RWPE2 (cell line): Measurements from ENCODE around the gene CCDC192.

Experiments
- ATAC-seq: fragments of 200-7000 bp; cut with Tn5 transposase; 3 replicates; pipeline ENCODE4 v1.9.1; 2021; ENCODE audit warnings: low read depth
- DNase-seq: peaks from one replicate; pipeline ENCODE4 v3.0.0-alpha.2; 2020; ENCODE audit warnings: low spot score
- H3K27ac ChIP-seq: fragments of 450-650 bp; 2 replicates; pipeline ENCODE4 v1.5.1; 2017; ENCODE audit warnings: mild to moderate bottlenecking; ENCODE audit not compliant: poor library complexity, severe bottlenecking
- H3K27me3 ChIP-seq: fragments of 250-450 bp; sonication (Bioruptor Pico); 2 replicates; pipeline ENCODE4 v1.5.1; 2021; ENCODE audit warnings: mild to moderate bottlenecking, moderate library complexity; ENCODE audit not compliant: insufficient read depth, poor library complexity, severe bottlenecking
- H3K36me3 ChIP-seq: fragments of 250-450 bp; sonication (Bioruptor Pico); 2 replicates; pipeline ENCODE4 v1.5.1; 2020; ENCODE audit warnings: low read depth, mild to moderate bottlenecking, moderate library complexity
- H3K4me1 ChIP-seq: fragments of 250-450 bp; sonication (Bioruptor Pico); 2 replicates; pipeline ENCODE4 v1.5.1; 2021; ENCODE audit warnings: mild to moderate bottlenecking, moderate library complexity; ENCODE audit not compliant: insufficient read depth, poor library complexity, severe bottlenecking
- H3K4me3 ChIP-seq: fragments of 250-450 bp; sonication (Bioruptor Pico); 2 replicates; pipeline ENCODE4 v1.5.1; 2021; ENCODE audit warnings: mild to moderate bottlenecking, moderate library complexity; ENCODE audit not compliant: severe bottlenecking
- H3K9me3 ChIP-seq: fragments of 250-450 bp; sonication (Bioruptor Pico); 2 replicates; pipeline ENCODE4 v1.5.1; 2021; ENCODE audit warnings: mild to moderate bottlenecking, moderate library complexity; ENCODE audit not compliant: severe bottlenecking
- CTCF ChIP-seq: fragments of 450-650 bp; IDR thresholded peaks from one replicate; pipeline ENCODE4 v1.5.1; 2017; ENCODE audit warnings: mild to moderate bottlenecking, moderate library complexity; ENCODE audit not compliant: poor library complexity, severe bottlenecking

CCDC192 gene

GRCh38 chr5:127959152-127959764, 256.1 kb downstream of the CCDC192 start:
- ATAC-seq = peak; percentile 91
- peak; percentile 96 for DNase-seq

GRCh38 chr5:127960270-127960691, 257.1 kb downstream of the CCDC192 start:
- Histone ChIP-seq H3K36me3 (no peaks in the 10 kb centered on the region), H3K9me3 (no peaks in the 10 kb centered on the region), H3K27ac (peak overlapping the region; percentile 52), H3K4me1 (peaks cover 29% of the 10 kb centered on the region), H3K27me3 (no peaks in the 10 kb centered on the region), H3K4me3 (no peak overlapping the region)
- no peak for DNase-seq
- TF ChIP-seq CTCF = no peak
- no peak for ATAC-seq

More at GRCh38 chr5:127959152-127959764, 256.1 kb downstream of the CCDC192 start:
- Histone ChIP-seq H3K9me3 (no peaks in the 10 kb centered on the region), H3K36me3 (no peaks in the 10 kb centered on the region), H3K27me3 (no peaks in the 10 kb centered on the region), H3K27ac (peak overlapping the region; percentile 52), H3K4me1 (peaks cover 29% of the 10 kb centered on the region), H3K4me3 (no peak overlapping the region)
- no peak for TF ChIP-seq CTCF

GRCh38 chr5:127961006-127961762, 258.0 kb downstream of the CCDC192 start:
- no peak for TF ChIP-seq CTCF

GRCh38 chr5:127961763-127962145, 258.6 kb downstream of the CCDC192 start:
- H3K4me3 ChIP-seq = no peak overlapping the region
- peaks cover 29% of the 10 kb centered on the region for H3K4me1 ChIP-seq
- no peak for TF ChIP-seq CTCF
- no peaks in the 10 kb centered on the region for H3K9me3 ChIP-seq
- no peak overlapping the region for H3K27ac ChIP-seq
- DNase-seq = no peak
- ATAC-seq = no peak
- H3K36me3 ChIP-seq = no peaks in the 10 kb centered on the region
- no peaks in the 10 kb centered on the region for H3K27me3 ChIP-seq

More at GRCh38 chr5:127961006-127961762, 258.0 kb downstream of the CCDC192 start:
- Histone ChIP-seq H3K4me3 (no peak overlapping the region), H3K27ac (no peak overlapping the region), H3K4me1 (peaks cover 29% of the 10 kb centered on the region), H3K27me3 (no peaks in the 10 kb centered on the region), H3K9me3 (no peaks in the 10 kb centered on the region), H3K36me3 (no peaks in the 10 kb centered on the region)
- DNase-seq (no peak), ATAC-seq (no peak)

- H3K9me3 ChIP-seq = no peaks in the 10 kb centered on the region
- H3K36me3 ChIP-seq = no peaks in the 10 kb centered on the region
- no peaks in the 10 kb centered on the region for H3K27me3 ChIP-seq
- no peak overlapping the region for H3K27ac ChIP-seq
- no peak overlapping the region for H3K4me3 ChIP-seq
- H3K4me1 ChIP-seq = peaks cover 24% of the 10 kb centered on the region
- DNase-seq = no peak
- no peak for ATAC-seq
- no peak for TF ChIP-seq CTCF
These were observed 259.3 kb downstream of the CCDC192 start for GRCh38 chr5:127962491-127962890.
